Lung (tissue), 12 donors: ENCODE results near the gene STK11. TPM values are rescaled to one million over a fixed set of nuclear protein-coding genes. Genes with fewer than 3 reads are reported as not detected.
A peak's percentile ranks its signal among the peaks of the same experiment; 100 is the strongest.

ENCODE experiments used
- ATAC-seq: fragments of 200-7000 bp; cut with Tn5 transposase; one replicate; pipeline ENCODE4 v1.9.1; 2020; ENCODE audit warnings: moderate number of reproducible peaks; ENCODE audit not compliant: insufficient read depth, low FRiP score
- DNase-seq, 3 donors: peaks; one replicate each; pipeline ENCODE4 v3.0.0-alpha.2; 2013 to 2017
- H3K27ac ChIP-seq, 2 donors: one replicate each; pipeline ENCODE4 v1.5.1; 2013; ENCODE audit warnings: mild to moderate bottlenecking in 2 of 2, moderate library complexity in 2 of 2, control low read depth in 1 of 2, inconsistent platforms in 1 of 2, low read depth in 1 of 2, low read length in 1 of 2
- H3K27me3 ChIP-seq, 3 donors: one replicate each; pipeline ENCODE4 v1.5.1; 2013; ENCODE audit warnings: low read length in 2 of 3; ENCODE audit not compliant: control insufficient read depth in 3 of 3, insufficient read depth in 3 of 3
- H3K36me3 ChIP-seq, 4 donors: one replicate each; pipeline ENCODE4 v1.5.1; 2013; ENCODE audit warnings: low read length in 4 of 4, mild to moderate bottlenecking in 1 of 4, moderate library complexity in 1 of 4; ENCODE audit not compliant: control insufficient read depth in 4 of 4, insufficient read depth in 4 of 4
- H3K4me1 ChIP-seq, 5 donors: one replicate each; pipeline ENCODE4 v1.5.1; 2013; ENCODE audit warnings: low read length in 5 of 5, mild to moderate bottlenecking in 2 of 5, moderate library complexity in 1 of 5; ENCODE audit not compliant: control insufficient read depth in 5 of 5, insufficient read depth in 5 of 5
- H3K4me3 ChIP-seq: one replicate; pipeline ENCODE4 v1.5.1; 2013; ENCODE audit warnings: mild to moderate bottlenecking, control low read depth, moderate library complexity
- H3K9ac ChIP-seq, 2 donors: one replicate each; pipeline ENCODE4 v1.5.1; 2013; ENCODE audit warnings: low read length in 2 of 2, control low read depth in 1 of 2; ENCODE audit not compliant: insufficient read depth in 1 of 2
- H3K9me3 ChIP-seq, 4 donors: one replicate each; pipeline ENCODE4 v1.5.1; 2013; ENCODE audit warnings: low read length in 3 of 4, mild to moderate bottlenecking in 1 of 4, moderate library complexity in 1 of 4; ENCODE audit not compliant: control insufficient read depth in 4 of 4, insufficient read depth in 3 of 4
- WGBS, 2 donors: extraction: QIAGEN DNeasy Blood & Tissue Kit; methylation state at CpG; one replicate each; pipeline ENCODE4 v1.1.7; 2013; 5-methylcytosine and 5-hydroxymethylcytosine counted together
- polyA plus RNA-seq, 2 donors: library from polyadenylated mRNA; stranded (reverse); fragments of 200-250 nt; gene quantifications; one replicate each; pipeline ENCODE4 v1.2.1, GENCODE V29; 2013
- total RNA-seq, 2 donors: library from RNA; depleted of rRNA in 1 of 2; stranded (reverse); fragments of >200 nt in 1 of 2; gene quantifications; one replicate each; pipeline ENCODE4 v1.2.1, GENCODE V29; 2014 to 2021
- TF ChIP-seq, protein P1 (sequence below): IDR thresholded peaks from 2 replicates; pipeline ENCODE4 v1.5.1; 2012; ENCODE audit warnings: mild to moderate bottlenecking; ENCODE audit errors: control extremely low read depth, extremely low read depth
- donor health status: control.
- donor health status: control.
- donor health status: Bipolar disorder and iron deficiency.
- donor health status: healthy.
- donor health status: DM: yes; HTN: yes; CAD: no.

STK11 gene
- total and polyA plus RNA-seq, 4 donors = 43.1 to 59.8 (median 54.6) TPM

DNA sequence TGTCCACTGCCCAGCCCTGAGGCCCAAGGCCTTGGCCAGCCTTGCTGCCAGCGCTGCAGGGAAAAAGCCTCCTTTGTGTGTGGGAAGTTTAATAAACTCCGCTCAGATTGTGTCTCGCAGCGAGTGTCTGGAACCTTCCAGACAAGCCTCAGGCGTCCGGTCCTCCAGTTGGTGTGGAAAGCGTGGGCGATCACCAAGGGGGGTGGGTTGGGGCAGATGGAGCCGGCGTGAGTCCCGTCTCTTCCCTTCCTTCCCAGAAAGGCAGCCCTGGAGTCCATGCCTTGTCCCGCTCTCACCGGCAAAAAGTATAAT lies 4.6 kb downstream of the STK11 start:
- H3K27me3 ChIP-seq = no peaks in the 10 kb centered on the region
- 97 to 98% methylated on average over 13 of the region's 13 CpGs for WGBS, 2 donors
- peaks cover 0 to 14% (median 5%) of the 10 kb centered on the region in 4 donors for H3K36me3 ChIP-seq
- H3K9ac ChIP-seq = no peak overlapping the region
- no peaks in the 10 kb centered on the region for H3K9me3 ChIP-seq
- H3K27ac ChIP-seq = no peak overlapping the region
- no peak for DNase-seq
- no peak for ATAC-seq
- peaks cover 0 to 36% (median 11%) of the 10 kb centered on the region in 5 donors for H3K4me1 ChIP-seq
- no peak overlapping the region for H3K4me3 ChIP-seq
- TF ChIP-seq, protein P1, sequence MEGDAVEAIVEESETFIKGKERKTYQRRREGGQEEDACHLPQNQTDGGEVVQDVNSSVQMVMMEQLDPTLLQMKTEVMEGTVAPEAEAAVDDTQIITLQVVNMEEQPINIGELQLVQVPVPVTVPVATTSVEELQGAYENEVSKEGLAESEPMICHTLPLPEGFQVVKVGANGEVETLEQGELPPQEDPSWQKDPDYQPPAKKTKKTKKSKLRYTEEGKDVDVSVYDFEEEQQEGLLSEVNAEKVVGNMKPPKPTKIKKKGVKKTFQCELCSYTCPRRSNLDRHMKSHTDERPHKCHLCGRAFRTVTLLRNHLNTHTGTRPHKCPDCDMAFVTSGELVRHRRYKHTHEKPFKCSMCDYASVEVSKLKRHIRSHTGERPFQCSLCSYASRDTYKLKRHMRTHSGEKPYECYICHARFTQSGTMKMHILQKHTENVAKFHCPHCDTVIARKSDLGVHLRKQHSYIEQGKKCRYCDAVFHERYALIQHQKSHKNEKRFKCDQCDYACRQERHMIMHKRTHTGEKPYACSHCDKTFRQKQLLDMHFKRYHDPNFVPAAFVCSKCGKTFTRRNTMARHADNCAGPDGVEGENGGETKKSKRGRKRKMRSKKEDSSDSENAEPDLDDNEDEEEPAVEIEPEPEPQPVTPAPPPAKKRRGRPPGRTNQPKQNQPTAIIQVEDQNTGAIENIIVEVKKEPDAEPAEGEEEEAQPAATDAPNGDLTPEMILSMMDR = no peak

DNA sequence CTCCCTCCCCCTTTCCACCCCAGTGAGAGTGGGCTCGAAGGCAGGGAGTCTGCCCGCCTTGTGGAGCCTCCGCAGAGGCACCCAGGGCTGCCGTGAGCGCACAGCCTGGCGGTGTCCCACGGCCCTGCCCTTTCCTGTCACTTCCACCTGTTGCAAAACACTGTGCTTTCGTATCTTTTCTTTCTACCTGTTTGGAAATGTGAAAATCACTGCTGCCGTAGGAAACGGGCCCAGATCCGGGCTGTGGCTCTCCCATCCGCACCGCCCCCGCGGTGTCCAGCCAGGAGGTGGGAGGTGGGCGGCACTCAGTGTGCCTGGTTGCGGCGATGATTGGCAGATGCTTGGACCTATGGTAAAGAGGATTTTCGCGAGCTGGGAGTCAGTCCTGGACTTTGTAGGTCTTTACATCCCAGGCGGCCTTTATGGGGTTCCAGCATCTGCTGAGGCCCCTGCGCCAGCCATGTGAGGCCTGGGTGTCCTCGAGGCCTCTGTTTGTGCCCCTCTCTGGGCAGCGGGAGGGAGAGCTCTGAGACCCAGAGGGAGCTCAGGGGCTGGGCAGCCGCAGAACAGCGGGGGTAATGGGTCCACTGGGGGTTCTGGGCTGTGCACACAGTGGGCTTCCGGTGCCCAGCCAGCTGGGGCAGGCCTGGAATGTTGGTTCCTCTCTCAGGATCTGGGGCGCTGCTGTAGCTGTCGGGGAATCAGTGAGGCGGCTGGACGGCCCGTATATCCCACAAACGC lies 6.1 kb downstream of the STK11 start:
- Histone ChIP-seq H3K9ac (no peak overlapping the region), H3K4me3 (no peak overlapping the region), H3K36me3 (peaks cover 0 to 14% (median 5%) of the 10 kb centered on the region in 4 donors), H3K27me3 (no peaks in the 10 kb centered on the region), H3K4me1 (peaks cover 3 to 35% (median 11%) of the 10 kb centered on the region in 5 donors), H3K9me3 (no peaks in the 10 kb centered on the region), H3K27ac (no peak overlapping the region)
- TF ChIP-seq, protein P1 = no peak
- DNase-seq = peak in 1 of 3 donors; percentile 11
- WGBS, 2 donors = 69 to 82% methylated on average over 33 of the region's 33 CpGs
- no peak for ATAC-seq

GRCh38 chr19:1213391-1214286 lies 8.1 kb downstream of the STK11 start:
- no peak overlapping the region for H3K4me3 ChIP-seq

More at GRCh38 chr19:1213391-1214286, 8.1 kb downstream of the STK11 start:
- DNase-seq = peak in 2 of 3 donors; percentile 39 to 54
- peaks cover 0 to 14% (median 5%) of the 10 kb centered on the region in 4 donors for H3K36me3 ChIP-seq
- no peaks in the 10 kb centered on the region for H3K27me3 ChIP-seq
- H3K4me1 ChIP-seq = peaks cover 3 to 25% (median 11%) of the 10 kb centered on the region in 5 donors
- H3K27ac ChIP-seq = peak overlapping the region; percentile 80 to 88
- TF ChIP-seq, protein P1 = no peak
- no peak overlapping the region for H3K9ac ChIP-seq
- H3K9me3 ChIP-seq = no peaks in the 10 kb centered on the region
- peak; percentile 57 for ATAC-seq
- WGBS, 2 donors = 38 to 48% methylated on average over 39 of the region's 39 CpGs
